Amniotic epithelial cell (primary cell): ENCODE results near the gene HMG20A.

ENCODE experiments used
- DNase-seq: peaks from one replicate; pipeline ENCODE4 v3.0.0-alpha.2; 2010; ENCODE audit warnings: low read depth

The HMG20A gene

GRCh38 chr15:77519540-77519939 lies 98.9 kb downstream of the HMG20A start:
- peak; percentile 23 for DNase-seq

GRCh38 chr15:77521206-77521605 lies 100.5 kb downstream of the HMG20A start:
- DNase-seq, result no peak

- no peak for DNase-seq
Observed at GRCh38 chr15:77525400-77525811, 104.7 kb downstream of the HMG20A start.

- DNase-seq, result no peak
Observed at GRCh38 chr15:77525907-77526594, 105.4 kb downstream of the HMG20A start.

- DNase-seq, result no peak
Observed at GRCh38 chr15:77526595-77527163, 106.0 kb downstream of the HMG20A start.

GRCh38 chr15:77527164-77527778 lies 106.6 kb downstream of the HMG20A start:
- peak; percentile 71 for DNase-seq

- DNase-seq, result no peak
Observed at GRCh38 chr15:77527831-77528231, 107.1 kb downstream of the HMG20A start.

- no peak for DNase-seq
Observed at GRCh38 chr15:77528290-77528967, 107.7 kb downstream of the HMG20A start.

GRCh38 chr15:77528968-77529319 lies 108.3 kb downstream of the HMG20A start:
- DNase-seq, result no peak

- no peak for DNase-seq
Observed at GRCh38 chr15:77529394-77530159, 108.9 kb downstream of the HMG20A start.

- DNase-seq, result peak; percentile 67
Observed at GRCh38 chr15:77530576-77530975, 109.9 kb downstream of the HMG20A start.

- no peak for DNase-seq
Observed at GRCh38 chr15:77531191-77532000, 110.7 kb downstream of the HMG20A start.

GRCh38 chr15:77532067-77532710 lies 111.5 kb downstream of the HMG20A start:
- no peak for DNase-seq

- no peak for DNase-seq
Observed at GRCh38 chr15:77532846-77533245, 112.2 kb downstream of the HMG20A start.

GRCh38 chr15:77533578-77534430 lies 113.1 kb downstream of the HMG20A start:
- no peak for DNase-seq
